C4-2B (cell line): ENCODE data around the gene PCDHGB7.
A peak's percentile ranks its signal among the peaks of the same experiment; 100 is the strongest.
"Not testable (repeated sequence)": the region's sequence is repeated elsewhere in the genome, so short reads cannot be mapped to it uniquely, and the experiment has no call there.

Experiments used
- H3K27ac ChIP-seq: fragments of 450-650 bp; 2 replicates; pipeline ENCODE4 v1.5.1; 2017
- ZFX ChIP-seq: fragments of 450-650 bp; IDR thresholded peaks from 2 replicates; pipeline ENCODE4 v1.6.1; 2017
- TF ChIP-seq, protein P1 (sequence below): fragments of 450-650 bp; conservative IDR thresholded peaks from 2 replicates; pipeline ENCODE4 v1.5.1; 2017; ENCODE audit warnings: mild to moderate bottlenecking

The PCDHGB7 gene

DNA sequence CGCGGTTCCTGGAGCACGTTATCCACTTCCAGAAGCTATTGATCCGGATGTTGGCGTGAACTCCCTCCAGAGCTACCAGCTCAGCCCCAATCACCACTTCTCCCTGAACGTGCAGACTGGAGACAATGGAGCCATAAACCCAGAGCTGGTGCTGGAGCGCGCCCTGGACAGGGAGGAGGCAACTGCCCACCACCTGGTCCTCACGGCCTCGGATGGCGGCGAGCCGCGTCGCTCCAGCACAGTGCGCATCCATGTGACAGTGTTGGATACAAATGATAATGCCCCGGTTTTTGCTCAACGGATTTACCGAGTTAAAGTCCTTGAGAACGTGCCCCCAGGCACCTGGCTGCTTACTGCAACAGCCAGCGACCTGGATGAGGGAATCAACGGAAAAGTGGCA lies 14.1 kb upstream of the PCDHGB7 start:
- H3K27ac ChIP-seq = no peak overlapping the region
- TF ChIP-seq, protein P1, sequence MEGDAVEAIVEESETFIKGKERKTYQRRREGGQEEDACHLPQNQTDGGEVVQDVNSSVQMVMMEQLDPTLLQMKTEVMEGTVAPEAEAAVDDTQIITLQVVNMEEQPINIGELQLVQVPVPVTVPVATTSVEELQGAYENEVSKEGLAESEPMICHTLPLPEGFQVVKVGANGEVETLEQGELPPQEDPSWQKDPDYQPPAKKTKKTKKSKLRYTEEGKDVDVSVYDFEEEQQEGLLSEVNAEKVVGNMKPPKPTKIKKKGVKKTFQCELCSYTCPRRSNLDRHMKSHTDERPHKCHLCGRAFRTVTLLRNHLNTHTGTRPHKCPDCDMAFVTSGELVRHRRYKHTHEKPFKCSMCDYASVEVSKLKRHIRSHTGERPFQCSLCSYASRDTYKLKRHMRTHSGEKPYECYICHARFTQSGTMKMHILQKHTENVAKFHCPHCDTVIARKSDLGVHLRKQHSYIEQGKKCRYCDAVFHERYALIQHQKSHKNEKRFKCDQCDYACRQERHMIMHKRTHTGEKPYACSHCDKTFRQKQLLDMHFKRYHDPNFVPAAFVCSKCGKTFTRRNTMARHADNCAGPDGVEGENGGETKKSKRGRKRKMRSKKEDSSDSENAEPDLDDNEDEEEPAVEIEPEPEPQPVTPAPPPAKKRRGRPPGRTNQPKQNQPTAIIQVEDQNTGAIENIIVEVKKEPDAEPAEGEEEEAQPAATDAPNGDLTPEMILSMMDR = no peak
- no peak for TF ChIP-seq ZFX

DNA sequence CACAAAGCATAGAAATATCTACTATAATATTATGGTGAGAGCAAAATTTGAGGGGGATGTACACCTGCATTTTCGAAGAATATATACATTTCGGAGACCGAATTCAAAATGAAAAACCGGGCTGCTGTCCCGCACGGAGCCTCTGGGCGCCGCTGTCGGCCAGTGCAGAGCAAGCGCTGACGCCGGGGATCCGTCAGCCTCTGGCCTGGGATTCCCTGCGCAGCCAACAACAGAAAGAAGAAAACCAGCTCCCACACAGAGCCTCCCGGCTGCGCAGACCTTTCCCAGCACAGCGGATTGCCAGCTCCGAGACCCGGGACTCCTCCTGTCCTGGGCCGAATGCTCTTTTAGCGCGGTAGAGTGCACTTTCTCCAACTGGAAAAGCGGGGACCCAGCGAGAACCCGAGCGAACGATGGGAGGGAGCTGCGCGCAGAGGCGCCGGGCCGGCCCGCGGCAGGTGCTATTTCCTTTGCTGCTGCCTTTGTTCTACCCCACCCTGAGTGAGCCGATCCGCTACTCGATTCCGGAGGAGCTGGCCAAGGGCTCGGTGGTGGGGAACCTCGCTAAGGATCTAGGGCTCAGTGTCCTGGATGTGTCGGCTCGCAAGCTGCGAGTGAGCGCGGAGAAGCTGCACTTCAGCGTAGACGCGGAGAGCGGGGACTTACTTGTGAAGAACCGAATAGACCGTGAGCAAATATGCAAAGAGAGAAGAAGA lies 9.5 kb upstream of the PCDHGB7 start, which contains the start of gene PCDHGB6:
Gene PCDHGB6 (plus strand): TSS at position 232 of the 716 bp plus-strand sequence. CDS start 182 bp downstream, at position 414.
- TF ChIP-seq, protein P1 = peak; percentile 78
- H3K27ac ChIP-seq = not testable (repeated sequence)

DNA sequence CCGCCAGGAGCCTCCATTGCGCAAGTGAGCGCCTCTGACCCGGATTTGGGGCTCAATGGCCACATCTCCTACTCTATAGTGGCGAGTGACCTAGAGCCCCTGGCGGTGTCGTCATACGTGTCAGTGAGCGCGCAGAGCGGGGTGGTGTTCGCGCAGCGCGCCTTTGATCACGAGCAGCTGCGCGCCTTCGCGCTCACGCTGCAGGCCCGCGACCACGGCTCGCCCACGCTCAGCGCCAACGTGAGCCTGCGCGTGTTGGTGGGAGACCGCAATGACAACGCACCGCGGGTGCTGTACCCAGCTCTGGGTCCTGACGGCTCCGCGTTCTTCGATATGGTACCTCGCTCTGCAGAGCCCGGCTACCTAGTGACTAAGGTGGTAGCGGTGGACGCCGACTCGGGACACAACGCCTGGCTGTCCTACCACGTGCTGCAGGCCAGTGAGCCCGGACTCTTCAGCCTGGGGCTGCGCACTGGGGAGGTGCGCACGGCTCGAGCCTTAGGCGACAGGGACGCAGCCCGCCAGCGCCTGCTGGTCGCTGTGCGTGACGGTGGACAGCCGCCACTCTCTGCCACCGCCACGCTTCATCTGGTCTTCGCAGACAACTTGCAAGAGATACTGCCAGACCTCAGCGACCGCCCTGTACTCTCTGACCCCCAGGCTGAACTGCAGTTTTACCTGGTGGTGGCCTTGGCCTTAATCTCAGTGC lies 7.7 kb upstream of the PCDHGB7 start:
- TF ChIP-seq ZFX = no peak
- TF ChIP-seq, protein P1 = no peak
- no peak overlapping the region for H3K27ac ChIP-seq

DNA sequence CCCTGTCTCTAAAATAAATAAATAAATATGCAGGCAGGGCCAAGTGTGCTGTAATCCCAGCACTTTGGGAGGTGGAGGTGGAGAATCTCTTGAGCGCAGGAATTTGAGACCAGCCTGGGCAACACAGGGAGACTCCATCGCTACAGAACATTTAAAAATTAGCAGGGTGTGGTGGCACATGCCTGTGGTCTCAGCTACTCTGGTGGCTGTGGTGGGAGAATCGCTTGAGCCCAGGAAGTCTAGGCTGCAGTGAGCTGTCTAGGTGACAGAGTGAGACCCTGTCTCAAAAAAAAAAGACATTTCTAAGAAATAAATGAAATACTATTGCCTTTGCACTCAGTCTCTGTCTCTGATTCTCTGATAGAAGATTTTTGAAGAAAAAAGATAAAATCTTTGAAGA lies 5.9 kb upstream of the PCDHGB7 start:
- TF ChIP-seq, protein P1 = no peak
- TF ChIP-seq ZFX = no peak
- no peak overlapping the region for H3K27ac ChIP-seq

DNA sequence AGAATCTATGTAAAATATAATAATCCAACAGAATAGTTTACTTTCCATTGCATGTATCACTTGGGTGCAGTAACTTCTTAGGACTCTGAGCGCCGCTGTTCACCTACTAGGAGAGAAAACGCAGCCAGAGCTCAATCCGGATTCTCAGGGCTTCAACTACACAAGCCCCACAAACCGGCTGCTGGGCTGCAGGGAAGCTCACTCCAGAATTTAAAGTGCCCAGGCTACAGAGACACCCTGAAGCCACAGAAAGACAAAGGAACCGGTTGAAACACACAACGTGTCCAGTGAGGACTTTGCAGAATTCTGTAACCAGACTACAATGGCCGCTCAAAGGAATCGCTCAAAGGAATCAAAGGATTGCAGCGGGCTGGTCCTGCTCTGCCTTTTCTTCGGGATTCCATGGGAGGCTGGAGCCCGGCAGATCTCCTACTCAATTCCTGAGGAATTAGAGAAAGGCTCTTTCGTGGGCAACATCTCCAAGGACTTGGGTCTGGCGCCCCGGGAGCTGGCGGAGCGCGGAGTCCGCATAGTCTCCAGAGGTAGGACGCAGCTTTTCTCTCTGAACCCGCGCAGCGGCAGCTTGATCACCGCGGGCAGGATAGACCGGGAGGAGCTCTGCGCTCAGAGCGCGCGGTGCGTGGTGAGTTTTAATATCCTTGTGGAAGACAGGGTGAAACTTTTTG lies 4.5 kb upstream of the PCDHGB7 start, which contains the start of gene PCDHGA10:
Gene PCDHGA10 (plus strand): TSS at position 134 of the 686 bp plus-strand sequence. CDS start 189 bp downstream, at position 323.
- TF ChIP-seq ZFX = no peak
- TF ChIP-seq, protein P1 = peak; percentile 88
- H3K27ac ChIP-seq = no peak within 1 kb of the TSS

DNA sequence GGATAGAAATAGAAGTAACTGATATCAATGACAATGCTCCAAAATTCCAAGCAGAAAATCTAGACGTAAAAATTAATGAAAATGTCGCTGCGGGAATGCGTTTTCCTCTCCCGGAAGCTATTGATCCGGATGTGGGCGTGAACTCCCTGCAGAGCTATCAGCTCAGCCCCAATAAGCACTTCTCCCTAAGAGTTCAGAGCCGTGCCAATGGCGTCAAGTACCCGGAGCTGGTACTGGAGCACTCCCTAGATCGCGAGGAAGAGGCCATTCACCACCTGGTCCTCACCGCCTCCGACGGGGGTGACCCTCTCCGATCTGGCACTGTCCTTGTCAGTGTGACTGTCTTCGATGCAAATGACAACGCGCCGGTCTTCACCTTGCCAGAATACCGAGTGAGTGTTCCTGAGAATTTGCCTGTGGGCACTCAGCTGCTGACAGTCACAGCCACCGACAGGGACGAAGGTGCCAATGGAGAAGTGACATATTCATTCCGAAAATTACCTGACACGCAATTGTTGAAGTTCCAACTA lies 3.9 kb upstream of the PCDHGB7 start:
- no peak for TF ChIP-seq ZFX
- no peak overlapping the region for H3K27ac ChIP-seq

GRCh38 chr5:141414548-141415274 lies 2.8 kb upstream of the PCDHGB7 start:
- H3K27ac ChIP-seq = not testable (repeated sequence)

DNA sequence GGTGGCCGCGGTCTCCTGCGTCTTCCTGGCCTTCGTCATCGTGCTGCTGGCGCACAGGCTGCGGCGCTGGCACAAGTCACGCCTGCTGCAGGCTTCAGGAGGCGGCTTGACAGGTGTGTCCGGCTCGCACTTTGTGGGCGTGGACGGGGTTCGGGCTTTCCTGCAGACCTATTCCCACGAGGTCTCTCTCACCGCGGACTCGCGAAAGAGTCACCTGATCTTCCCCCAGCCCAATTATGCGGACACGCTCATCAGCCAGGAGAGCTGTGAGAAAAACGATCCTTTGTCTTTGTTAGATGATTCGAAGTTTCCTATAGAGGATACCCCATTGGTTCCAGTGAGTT lies 2.2 kb upstream of the PCDHGB7 start:
- not testable (repeated sequence) for H3K27ac ChIP-seq
